Gastroesophageal sphincter (tissue), 3 donors: ENCODE results near the gene GNG2.

Experiments
- CTCF ChIP-seq, 4 experiments: fragments of 200-600 bp in 2 of 4; fragments of 450-650 bp in 2 of 4; sonication (generic) in 1 of 4; IDR thresholded peaks; one replicate each; pipeline ENCODE4 v1.5.1; 2017 to 2019; ENCODE audit warnings: antibody characterized with exemption in 4 of 4, mild to moderate bottlenecking in 2 of 4, moderate library complexity in 2 of 4
- POLR2A ChIP-seq, 2 donors: fragments of 450-650 bp; IDR thresholded peaks; one replicate each; pipeline ENCODE4 v1.6.1; 2017; ENCODE audit warnings: antibody characterized with exemption in 2 of 2, mild to moderate bottlenecking in 2 of 2, moderate library complexity in 1 of 2
- POLR2AphosphoS5 ChIP-seq: sonication (generic); formaldehyde crosslinking; IDR thresholded peaks from one replicate; pipeline ENCODE4 v1.6.1; 2017; ENCODE audit warnings: antibody characterized with exemption

- TF ChIP-seq POLR2AphosphoS5 = no peak
- no peak for TF ChIP-seq CTCF (IDR thresholded peaks at IDR 0.05)
- no peak for TF ChIP-seq POLR2A (IDR thresholded peaks at IDR 0.05)
Measured at GRCh38 chr14:51951656-51952055, 91.2 kb downstream of the GNG2 start.
